GM23338 (cell line): ENCODE results near the gene WWOX. TPM values are rescaled to one million over a fixed set of nuclear protein-coding genes. Genes with fewer than 3 reads are reported as not detected.
A peak's percentile ranks its signal among the peaks of the same experiment; 100 is the strongest.
"Not testable (repeated sequence)": the region's sequence is repeated elsewhere in the genome, so short reads cannot be mapped to it uniquely, and the experiment has no call there.

Experiments
- ATAC-seq: fragments of 200-7000 bp; cut with Tn5 transposase; 3 replicates; pipeline ENCODE4 v1.9.1; 2020
- DNase-seq: peaks from one replicate; pipeline ENCODE4 v3.0.0-alpha.2; 2015; ENCODE audit warnings: low spot score
- H2AFZ ChIP-seq: fragments of 200-600 bp; sonication (generic); 2 replicates; pipeline ENCODE4 v1.8.0; 2016; ENCODE audit warnings: antibody characterized with exemption, mild to moderate bottlenecking, moderate library complexity
- H3F3A ChIP-seq: fragments of 200-600 bp; sonication (generic); replicated peaks from 2 replicates; pipeline ENCODE4 v1.8.0; 2017; ENCODE audit warnings: antibody characterized with exemption, mixed run types, low read depth
- H3K27ac ChIP-seq: fragments of 200-600 bp; sonication (generic); 2 replicates; pipeline ENCODE4 v1.6.1; 2016; ENCODE audit warnings: low read depth
- H3K27me3 ChIP-seq: fragments of 200-600 bp; sonication (generic); 2 replicates; pipeline ENCODE4 v1.8.0; 2016; ENCODE audit warnings: mild to moderate bottlenecking, mixed run types, moderate library complexity; ENCODE audit not compliant: insufficient read depth
- H3K36me3 ChIP-seq: fragments of 200-600 bp; sonication (generic); 2 replicates; pipeline ENCODE4 v1.8.0; 2016; ENCODE audit warnings: mild to moderate bottlenecking; ENCODE audit not compliant: insufficient read depth
- H3K4me1 ChIP-seq: fragments of 200-600 bp; sonication (generic); 2 replicates; pipeline ENCODE4 v1.8.0; 2016; ENCODE audit warnings: mild to moderate bottlenecking, moderate library complexity; ENCODE audit not compliant: insufficient read depth
- H3K4me2 ChIP-seq: fragments of 200-600 bp; sonication (generic); 2 replicates; pipeline ENCODE4 v1.7.1; 2017; ENCODE audit warnings: mixed run types
- H3K4me3 ChIP-seq: fragments of 200-600 bp; sonication (generic); 2 replicates; pipeline ENCODE4 v1.6.1; 2016; ENCODE audit warnings: mixed run types
- H3K79me2 ChIP-seq: fragments of 200-600 bp; sonication (generic); replicated peaks from 2 replicates; pipeline ENCODE4 v1.8.0; 2017; ENCODE audit warnings: mild to moderate bottlenecking; ENCODE audit not compliant: insufficient read depth
- H3K9me2 ChIP-seq: fragments of 200-600 bp; sonication (generic); 2 replicates; pipeline ENCODE4 v1.8.0; 2017; ENCODE audit not compliant: insufficient read depth
- H4K20me1 ChIP-seq: fragments of 200-600 bp; sonication (generic); replicated peaks from 2 replicates; pipeline ENCODE4 v1.8.0; 2017; ENCODE audit warnings: mild to moderate bottlenecking; ENCODE audit not compliant: insufficient read depth
- H3K27ac Mint-ChIP-seq: 2 replicates; pipeline ENCODE4 v1.8.0; 2020; ENCODE audit warnings: inconsistent platforms, mild to moderate bottlenecking, moderate library complexity, mixed read lengths
- H3K27me3 Mint-ChIP-seq: 3 replicates; pipeline ENCODE4 v1.8.0; 2022; ENCODE audit warnings: low read depth, mild to moderate bottlenecking, moderate library complexity, mixed read lengths, inconsistent platforms; ENCODE audit not compliant: insufficient read depth, poor library complexity
- H3K36me3 Mint-ChIP-seq: 3 replicates; pipeline ENCODE4 v1.8.0; 2021; ENCODE audit warnings: low read depth, mild to moderate bottlenecking, inconsistent platforms, moderate library complexity, mixed read lengths
- H3K4me1 Mint-ChIP-seq: 3 replicates; pipeline ENCODE4 v1.8.0; 2020; ENCODE audit warnings: mild to moderate bottlenecking, inconsistent platforms, mixed read lengths
- H3K4me3 Mint-ChIP-seq: 3 replicates; pipeline ENCODE4 v1.8.0; 2021; ENCODE audit warnings: moderate library complexity, mild to moderate bottlenecking, inconsistent platforms, mixed read lengths
- H3K9me3 Mint-ChIP-seq: 3 replicates; pipeline ENCODE4 v1.8.0; 2020; ENCODE audit warnings: moderate library complexity, mild to moderate bottlenecking, inconsistent platforms, mixed read lengths
- CREB1 ChIP-seq: fragments of 250-450 bp; sonication (Bioruptor Pico); IDR thresholded peaks from 2 replicates; pipeline ENCODE4 v1.5.0; 2020; ENCODE audit warnings: low read depth, mild to moderate bottlenecking, moderate library complexity
- CTCF ChIP-seq, 2 experiments: fragments of 200-600 bp in 1 of 2; sonication (generic) in 1 of 2; conservative IDR thresholded peaks; 2 replicates each; pipeline versions ENCODE4 v1.5.1 to v1.6.1; 2016 to 2017; ENCODE audit warnings: antibody characterized with exemption in 2 of 2, low read depth in 2 of 2, mild to moderate bottlenecking in 2 of 2, moderate library complexity in 1 of 2
- EZH2 ChIP-seq: fragments of 200-600 bp; sonication (generic); IDR thresholded peaks from one replicate; pipeline ENCODE4 v1.8.0; 2017; ENCODE audit warnings: antibody characterized with exemption, mild to moderate bottlenecking, low read depth; ENCODE audit not compliant: unreplicated experiment
- NANOG ChIP-seq: IDR thresholded peaks from 2 replicates; pipeline ENCODE4 v1.6.1; 2016; ENCODE audit warnings: antibody characterized with exemption, borderline replicate concordance
- POLR2AphosphoS5 ChIP-seq: IDR thresholded peaks from 2 replicates; pipeline ENCODE4 v1.6.1; 2016; ENCODE audit warnings: antibody characterized with exemption, low read depth
- REST ChIP-seq: IDR thresholded peaks from one replicate; pipeline ENCODE4 v1.6.1; 2018; ENCODE audit warnings: antibody characterized with exemption; ENCODE audit not compliant: unreplicated experiment
- ZNF331 ChIP-seq: fragments of 250-450 bp; sonication (Bioruptor Pico); IDR thresholded peaks from 2 replicates; pipeline ENCODE4 v1.5.0; 2020; ENCODE audit warnings: low read depth, mild to moderate bottlenecking, moderate library complexity
- polyA plus RNA-seq: library from polyadenylated mRNA; unstranded; fragments of >200 nt; fragmentation: Nextera tagmentation; extraction: Ambion mirVana; gene quantifications from 2 replicates; pipeline ENCODE4 v1.2.1, GENCODE V29; 2016
- total RNA-seq: library from RNA; depleted of rRNA; stranded (reverse); fragments of >200 nt; shearing (Covaris generic); gene quantifications from 2 replicates; pipeline ENCODE4 v1.2.3, GENCODE V29; 2014

The WWOX gene
- total and polyA plus RNA-seq, 2 experiments from 2014 or later: 10.0 to 19.3 TPM

GRCh38 chr16:79052198-79052597 is 952.7 kb downstream of the WWOX start:
- DNase-seq, ATAC-seq, H3K27ac Mint-ChIP-seq, H4K20me1 ChIP-seq, H3K79me2 ChIP-seq, H3K9me2 ChIP-seq, H3K27me3 Mint-ChIP-seq, H3K4me3 Mint-ChIP-seq, H3K4me2 ChIP-seq, H3K27me3 ChIP-seq, H3K36me3 ChIP-seq, H3F3A ChIP-seq, H3K4me3 ChIP-seq, H3K27ac ChIP-seq, H2AFZ ChIP-seq: not testable (repeated sequence)
- peaks cover 31% of the 10 kb centered on the region for H3K4me1 ChIP-seq
- Mint-ChIP-seq H3K4me1 (peaks cover 58% of the 10 kb centered on the region), H3K36me3 (peaks cover 32% of the 10 kb centered on the region; the same call in 2 of the 3 replicates), H3K9me3 (peaks cover 28% of the 10 kb centered on the region; the same call in 2 of the 3 replicates)

- H3K27me3 ChIP-seq: no peaks in the 10 kb centered on the region
- Mint-ChIP-seq H3K9me3 (peaks cover 28% of the 10 kb centered on the region; the same call in 2 of the 3 replicates), H3K4me3 (0 out of 3 replicates have a peak overlapping the region, but pooled peaks have one; percentile 6), H3K4me1 (peaks cover 48% of the 10 kb centered on the region), H3K36me3 (peaks cover 32% of the 10 kb centered on the region; the same call in 2 of the 3 replicates), H3K27ac (no peak overlapping the region), H3K27me3 (peaks cover 8% of the 10 kb centered on the region)
- TF ChIP-seq NANOG (peak; percentile 82), CREB1 (CRISPR knock-in tag) (0 out of 2 replicates have a peak, but pooled peaks have one; percentile 14), EZH2 (no peak)
- H3K27ac ChIP-seq: peak overlapping the region; percentile 65
- no peaks in the 10 kb centered on the region for H3K36me3 ChIP-seq
- peaks cover 8% of the 10 kb centered on the region; the same call in 1 of the 2 replicates for H3F3A ChIP-seq
- no peak overlapping the region for H2AFZ ChIP-seq
- peak overlapping the region; percentile 11; the same call in 1 of the 2 replicates for H3K4me3 ChIP-seq
- peaks cover 27% of the 10 kb centered on the region for H3K4me1 ChIP-seq
- H3K4me2 ChIP-seq: peak overlapping the region; percentile 63
- DNase-seq (peak; percentile 76), ATAC-seq (peak; percentile 89)
- H3K9me2 ChIP-seq: peaks cover 6% of the 10 kb centered on the region; the same call in 1 of the 2 replicates
- no peaks in the 10 kb centered on the region for H4K20me1 ChIP-seq
- H3K79me2 ChIP-seq: no peaks in the 10 kb centered on the region
Measured at GRCh38 chr16:79053577-79053976, 954.1 kb downstream of the WWOX start.

- H3K4me2 ChIP-seq: peak overlapping the region; percentile 63
- H3K9me2 ChIP-seq: peaks cover 6% of the 10 kb centered on the region; the same call in 1 of the 2 replicates
- H4K20me1 ChIP-seq: no peaks in the 10 kb centered on the region
- H3K27ac Mint-ChIP-seq: peak overlapping the region; percentile 70; the same call in 1 of the 2 replicates
- H3F3A ChIP-seq: peaks cover 8% of the 10 kb centered on the region; the same call in 1 of the 2 replicates
- no peaks in the 10 kb centered on the region for H3K79me2 ChIP-seq
- peaks cover 41% of the 10 kb centered on the region for H3K4me1 Mint-ChIP-seq
- no peak overlapping the region for H2AFZ ChIP-seq
- peaks cover 28% of the 10 kb centered on the region; the same call in 2 of the 3 replicates for H3K9me3 Mint-ChIP-seq
- ATAC-seq (peak; percentile 31; the same call in 2 of the 3 replicates), DNase-seq (no peak)
- peaks cover 8% of the 10 kb centered on the region for H3K27me3 Mint-ChIP-seq
- peak overlapping the region; percentile 11; the same call in 1 of the 2 replicates for H3K4me3 ChIP-seq
- no peaks in the 10 kb centered on the region for H3K27me3 ChIP-seq
- H3K27ac ChIP-seq: peak overlapping the region; percentile 65
- H3K36me3 ChIP-seq: no peaks in the 10 kb centered on the region
- peaks cover 26% of the 10 kb centered on the region for H3K4me1 ChIP-seq
- peaks cover 32% of the 10 kb centered on the region; the same call in 2 of the 3 replicates for H3K36me3 Mint-ChIP-seq
- H3K4me3 Mint-ChIP-seq: 0 out of 3 replicates have a peak overlapping the region, but pooled peaks have one; percentile 6
- TF ChIP-seq CREB1 (CRISPR knock-in tag) (no peak), ZNF331 (CRISPR knock-in tag) (no peak), REST (no peak), CTCF (conservative IDR thresholded peaks at IDR 0.05; ENCODE audit: low read depth in 2 of 2) (no peak), POLR2AphosphoS5 (no peak)
Measured at GRCh38 chr16:79054211-79054984, 954.9 kb downstream of the WWOX start.
